Hematopoietic multipotent progenitor cell treated with erythropoietin and hydrocortisone succinate and interleukin-3 and kit ligand, for 6 days (in vitro differentiated cells): Measurements from ENCODE around the gene SPDYE2B.
A peak's percentile ranks its signal among the peaks of the same experiment; 100 is the strongest.
"Not testable (repeated sequence)": the region's sequence is repeated elsewhere in the genome, so short reads cannot be mapped to it uniquely, and the experiment has no call there.

Source experiments
- DNase-seq: peaks from one replicate; pipeline ENCODE4 v3.0.0-alpha.2; 2015

SPDYE2B gene, protein sequence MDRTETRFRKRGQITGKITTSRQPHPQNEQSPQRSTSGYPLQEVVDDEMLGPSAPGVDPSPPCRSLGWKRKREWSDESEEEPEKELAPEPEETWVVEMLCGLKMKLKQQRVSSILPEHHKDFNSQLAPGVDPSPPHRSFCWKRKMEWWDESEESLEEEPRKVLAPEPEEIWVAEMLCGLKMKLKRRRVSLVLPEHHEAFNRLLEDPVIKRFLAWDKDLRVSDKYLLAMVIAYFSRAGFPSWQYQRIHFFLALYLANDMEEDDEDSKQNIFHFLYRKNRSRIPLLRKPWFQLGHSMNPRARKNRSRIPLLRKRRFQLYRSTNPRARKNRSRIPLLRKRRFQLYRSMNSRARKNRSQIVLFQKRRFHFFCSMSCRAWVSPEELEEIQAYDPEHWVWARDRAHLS

DNA sequence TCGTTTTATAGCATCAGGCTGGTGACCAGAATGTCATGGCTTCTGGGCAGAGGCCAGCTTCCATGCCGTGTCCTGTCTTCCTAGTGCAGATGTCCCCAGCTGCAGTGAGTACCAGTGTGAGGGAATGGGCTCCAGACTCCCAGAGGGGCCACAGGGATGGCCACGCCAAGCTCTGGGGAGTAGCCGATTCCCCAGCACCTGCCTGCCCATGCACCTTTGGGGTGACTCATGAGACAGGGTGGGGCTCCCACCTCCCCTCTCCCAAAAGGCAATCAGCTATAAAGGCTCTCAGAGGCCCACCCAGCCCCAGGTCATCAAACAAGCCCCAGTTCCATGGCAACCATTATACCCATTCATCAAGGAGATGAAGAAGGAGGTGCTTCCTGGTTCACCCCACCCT, at the start of gene SPDYE2B:
SPDYE2B (plus strand) TSS at position 396 of the 400 bp plus-strand sequence. CDS start 2,030 bp downstream, outside the sequence.
- not testable (repeated sequence) for DNase-seq

DNA sequence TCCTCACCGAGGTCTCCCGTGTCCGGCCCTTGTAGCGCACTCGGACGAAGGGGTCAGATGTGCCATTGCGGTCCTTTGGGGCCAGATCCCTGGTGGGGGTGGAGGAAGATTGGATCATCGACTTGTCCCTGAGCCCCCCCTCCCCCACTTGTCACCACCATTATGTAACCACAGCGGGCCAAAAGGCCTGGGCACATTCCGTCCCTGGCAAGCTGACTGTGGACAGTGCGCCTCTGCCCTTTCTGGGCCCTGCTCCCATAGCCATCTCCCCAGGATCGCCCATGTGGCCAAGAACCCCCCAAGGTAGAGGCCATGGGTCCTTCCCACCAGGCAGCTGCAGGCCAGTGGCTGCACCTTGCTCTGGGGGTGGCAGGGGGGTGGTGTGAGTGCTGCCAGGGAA, 47.8 kb upstream of the SPDYE2B start:
- DNase-seq = not testable (repeated sequence)

DNA sequence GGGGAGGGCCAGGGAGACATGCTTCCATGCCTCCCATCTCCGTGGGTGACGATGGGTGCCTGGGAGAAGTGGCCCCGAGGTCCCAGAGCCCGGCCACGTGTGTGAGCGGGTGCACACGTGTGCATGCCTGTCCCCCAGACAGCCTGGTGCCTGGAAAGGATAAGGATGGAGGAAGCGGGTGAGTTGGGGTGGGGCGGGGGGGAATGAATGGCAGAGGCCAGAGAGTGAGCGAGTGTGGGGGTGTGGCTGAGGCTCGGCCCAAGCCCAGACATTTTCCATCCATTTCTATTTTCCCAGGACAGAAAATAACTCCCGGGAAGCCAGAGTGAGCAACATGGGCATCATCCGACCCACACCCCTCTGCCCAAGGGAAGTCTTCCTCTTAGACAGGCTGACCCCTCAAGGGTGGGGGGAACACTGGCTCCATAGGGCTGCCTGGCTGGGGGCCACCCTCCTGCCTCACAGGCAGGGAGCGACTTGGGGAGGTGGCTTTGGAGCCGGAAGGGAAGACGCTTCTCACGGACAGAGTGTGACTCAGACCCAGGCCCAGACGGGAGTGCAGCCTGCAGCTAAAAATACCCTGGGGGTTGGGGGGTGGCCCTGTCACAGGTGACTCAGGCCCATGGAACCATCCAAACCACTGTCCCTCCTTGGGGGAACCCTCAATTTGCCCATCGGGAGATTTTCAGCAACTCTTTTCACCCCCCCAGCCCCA, 45.5 kb upstream of the SPDYE2B start:
- not testable (repeated sequence) for DNase-seq

DNA sequence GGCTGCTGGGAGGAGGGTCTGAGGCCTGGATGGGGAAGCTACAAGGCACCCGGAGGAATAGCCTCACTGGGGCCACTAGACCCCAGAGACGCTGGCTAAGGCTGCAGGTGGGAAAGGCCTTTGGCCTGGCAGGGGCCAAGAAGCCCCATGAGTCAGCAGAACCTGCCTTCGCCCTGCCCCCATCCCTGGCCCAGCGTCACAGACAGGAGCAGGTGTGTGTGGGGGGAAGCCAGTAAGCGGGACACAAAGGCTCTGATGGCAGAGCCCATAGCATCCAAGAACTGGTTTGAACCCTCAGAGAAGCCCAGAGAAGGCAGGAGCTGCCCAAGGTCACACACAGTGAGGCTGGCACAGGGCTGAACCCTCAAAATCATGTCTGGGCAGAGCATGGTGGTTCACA, 43.3 kb upstream of the SPDYE2B start:
- DNase-seq = not testable (repeated sequence)

DNA sequence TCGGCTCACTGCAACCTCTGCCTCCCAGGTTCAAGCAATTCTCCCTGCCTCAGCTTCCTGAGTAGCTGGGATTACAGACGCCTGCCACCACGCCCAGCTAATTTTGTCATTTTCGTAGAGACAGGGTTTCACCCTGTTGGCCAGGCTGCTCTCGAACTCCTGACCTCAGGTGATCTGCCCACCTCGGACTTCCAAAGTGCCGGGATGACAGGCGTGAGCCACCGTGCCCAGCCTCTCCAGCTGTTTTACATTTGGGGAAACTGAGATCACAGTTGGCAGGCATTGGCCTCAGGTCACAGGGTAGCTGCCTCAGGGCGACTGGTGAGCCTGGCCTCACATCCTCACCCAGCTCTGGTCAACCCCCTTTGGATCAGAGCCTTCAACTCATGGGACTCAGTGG, 40.4 kb upstream of the SPDYE2B start:
- DNase-seq = not testable (repeated sequence)

DNA sequence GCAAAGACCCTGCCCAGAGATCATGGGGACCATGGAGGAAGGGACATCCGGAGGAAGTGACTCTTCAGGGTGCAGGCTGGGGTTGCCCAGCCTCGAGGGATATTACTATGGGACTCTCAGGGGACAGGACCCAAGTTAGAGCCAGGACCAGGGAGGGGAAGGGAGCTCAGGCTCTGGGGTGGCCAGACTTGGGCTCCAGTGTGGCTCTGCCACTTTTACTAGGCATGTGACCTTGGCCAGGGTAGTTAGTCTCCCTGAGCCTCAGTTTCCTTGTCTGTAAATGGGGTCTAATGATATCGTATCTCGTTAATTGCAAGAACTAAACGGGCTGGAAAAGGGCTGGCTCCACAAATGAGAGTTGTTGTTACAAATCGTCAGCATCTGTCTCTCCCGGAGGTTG, 39.7 kb upstream of the SPDYE2B start:
- not testable (repeated sequence) for DNase-seq

DNA sequence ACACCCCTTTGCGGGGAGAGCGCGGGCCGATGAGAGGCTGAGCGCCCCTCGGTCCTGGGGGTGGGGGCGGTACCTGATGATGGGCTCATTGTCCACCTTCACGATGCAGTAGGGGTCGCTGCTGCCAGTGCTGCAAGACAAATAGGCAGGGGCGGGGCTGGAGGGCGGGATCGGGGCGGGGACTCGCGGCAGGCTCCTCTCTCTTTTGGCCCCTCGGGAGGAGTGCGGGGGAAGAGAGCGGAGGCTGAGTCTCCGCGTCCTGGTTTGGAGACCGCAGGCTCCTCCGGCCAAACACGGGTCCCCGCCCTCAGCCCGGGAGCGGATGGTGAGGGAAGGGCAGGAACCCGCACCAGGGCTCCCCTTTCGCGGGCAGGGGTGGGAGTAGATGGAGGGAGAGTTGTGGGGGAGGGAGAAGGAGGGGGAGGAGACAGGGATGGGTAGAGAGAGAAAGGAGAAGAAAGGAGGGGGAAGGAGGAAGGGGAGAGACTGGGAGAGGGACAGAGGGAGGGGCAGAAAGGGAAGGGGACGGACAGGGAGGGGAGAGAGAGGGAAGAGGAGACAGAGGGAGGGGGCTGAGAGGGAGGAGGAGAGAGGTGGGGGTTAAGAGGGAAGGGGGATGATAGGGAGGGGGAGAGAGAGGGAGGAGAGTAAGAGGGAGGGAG, 39.0 kb upstream of the SPDYE2B start:
- DNase-seq = not testable (repeated sequence)

DNA sequence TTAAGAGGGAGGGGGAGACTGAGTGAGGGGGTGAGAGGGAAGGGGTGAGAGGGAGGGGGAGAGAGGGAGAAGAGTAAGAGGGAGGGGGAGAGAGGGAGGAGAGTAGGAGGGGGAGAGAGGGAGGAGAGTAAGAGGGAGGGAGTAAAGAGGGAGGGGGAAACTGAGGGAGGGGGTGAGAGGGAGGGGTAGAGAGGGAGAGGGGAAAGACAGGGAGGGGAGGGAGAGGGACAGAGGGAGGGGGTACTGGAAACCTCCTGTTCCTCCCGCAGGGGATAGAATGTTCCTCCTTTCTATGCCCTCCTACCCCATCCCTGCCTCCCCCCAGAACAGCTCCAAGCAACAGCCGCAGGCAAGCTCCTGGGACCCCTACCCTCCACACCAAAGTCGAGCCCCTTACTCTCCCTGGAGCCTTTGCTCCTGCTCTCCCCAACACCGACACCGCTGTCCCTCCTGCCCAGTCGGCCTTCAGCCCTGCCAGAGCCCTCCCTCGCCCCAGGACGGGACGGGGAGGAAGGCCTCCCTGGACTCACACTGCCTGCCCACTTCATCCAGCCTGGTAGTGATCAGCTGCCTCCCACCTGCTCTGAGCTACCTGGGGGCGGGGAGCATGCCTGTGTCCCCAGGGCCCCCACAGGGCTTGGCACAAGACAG, 38.3 kb upstream of the SPDYE2B start:
- DNase-seq = not testable (repeated sequence)

DNA sequence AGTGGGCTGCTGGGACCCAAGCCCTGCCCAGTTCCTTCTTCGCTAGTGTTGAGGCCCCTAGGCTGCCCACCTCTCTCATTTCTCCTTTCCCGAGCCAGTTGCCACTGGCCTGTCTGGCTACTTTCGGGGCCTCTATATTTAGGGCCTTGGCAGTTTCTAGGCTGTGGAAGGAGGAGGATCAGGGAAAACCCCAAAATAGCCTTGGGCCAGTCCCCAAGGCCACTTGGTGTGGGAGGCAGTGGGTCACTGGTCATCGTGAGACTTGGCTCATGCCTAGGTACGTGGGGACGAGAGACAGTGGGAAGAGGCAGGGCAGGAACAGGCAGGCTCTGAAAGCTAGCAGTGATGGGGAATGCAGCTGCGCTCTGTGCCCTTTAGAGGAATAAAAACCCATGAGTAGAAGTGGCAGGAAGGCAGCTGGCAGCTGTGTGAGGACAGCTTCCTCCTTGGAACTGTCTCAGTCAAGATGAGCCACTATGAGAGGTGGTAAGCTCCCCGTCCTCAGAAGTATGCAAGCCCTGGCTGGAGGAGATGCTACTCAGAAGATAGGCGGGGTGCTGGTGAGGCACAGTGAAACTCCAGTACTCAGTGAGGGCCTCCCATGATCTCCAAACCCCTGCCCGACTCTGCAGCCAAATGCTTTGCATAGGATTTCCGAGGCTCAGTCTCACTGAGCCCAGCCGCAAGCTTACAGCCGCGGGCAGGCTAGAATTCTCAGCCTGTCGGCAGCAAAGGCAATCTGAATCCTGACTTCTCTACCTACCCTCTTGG, 36.4 kb upstream of the SPDYE2B start:
- DNase-seq = not testable (repeated sequence)

DNA sequence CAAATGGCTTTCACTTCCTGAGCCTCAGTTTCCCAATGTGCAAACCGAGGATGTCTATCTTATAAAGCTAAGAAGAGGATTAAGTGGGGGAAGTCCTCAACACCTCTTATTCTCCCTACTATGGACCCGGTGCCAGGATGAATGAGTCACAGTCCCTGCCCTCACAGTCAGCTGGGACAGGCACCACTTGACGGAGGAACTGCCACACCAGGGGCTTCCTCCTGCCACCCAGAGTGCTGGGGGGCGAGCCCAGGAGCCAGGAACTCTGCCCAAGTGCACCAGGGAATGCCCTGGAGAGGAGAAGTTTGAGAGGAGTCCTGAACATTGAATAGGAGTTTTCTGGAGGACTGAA, 35.8 kb upstream of the SPDYE2B start:
- DNase-seq = not testable (repeated sequence)

DNA sequence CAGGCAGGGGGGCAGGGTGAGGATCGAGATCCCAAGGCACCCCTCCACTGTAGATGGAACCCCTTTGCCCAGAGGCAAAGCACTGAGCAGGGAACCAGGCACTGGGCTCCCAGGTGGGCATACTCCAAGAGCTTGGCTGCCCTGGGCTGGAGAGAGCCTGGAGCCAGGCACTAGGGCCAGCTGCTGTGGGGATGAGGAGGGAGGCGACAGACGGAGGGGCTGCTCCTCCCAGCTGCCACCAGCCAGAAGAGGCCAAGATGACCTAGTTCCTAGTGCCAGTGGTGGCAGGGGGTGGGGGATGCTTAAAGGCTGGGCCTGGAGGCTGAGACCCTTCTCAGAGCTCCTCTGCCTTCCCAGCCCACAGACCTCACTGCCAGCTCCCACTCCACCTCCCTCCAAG, 35.2 kb upstream of the SPDYE2B start:
- DNase-seq = not testable (repeated sequence)

DNA sequence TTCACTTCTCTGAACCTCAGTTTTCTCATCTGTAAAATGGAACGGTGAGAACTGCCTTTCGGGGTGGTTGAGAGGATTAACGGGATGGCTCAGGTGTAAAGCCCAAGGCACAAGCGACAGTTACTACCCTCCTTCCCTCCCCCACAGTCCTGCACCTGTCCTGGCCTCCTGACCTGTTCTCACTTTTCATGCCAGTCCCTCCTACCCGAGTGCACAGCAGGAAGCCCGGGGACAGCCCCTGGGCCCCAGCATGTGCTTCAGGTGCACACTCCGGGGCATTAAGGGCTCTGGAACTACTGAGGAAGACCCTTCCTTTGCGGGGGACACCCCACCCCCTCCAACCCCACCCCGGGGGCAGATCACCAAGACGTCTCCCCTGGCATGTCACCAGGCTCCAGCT, 34.2 kb upstream of the SPDYE2B start:
- not testable (repeated sequence) for DNase-seq

DNA sequence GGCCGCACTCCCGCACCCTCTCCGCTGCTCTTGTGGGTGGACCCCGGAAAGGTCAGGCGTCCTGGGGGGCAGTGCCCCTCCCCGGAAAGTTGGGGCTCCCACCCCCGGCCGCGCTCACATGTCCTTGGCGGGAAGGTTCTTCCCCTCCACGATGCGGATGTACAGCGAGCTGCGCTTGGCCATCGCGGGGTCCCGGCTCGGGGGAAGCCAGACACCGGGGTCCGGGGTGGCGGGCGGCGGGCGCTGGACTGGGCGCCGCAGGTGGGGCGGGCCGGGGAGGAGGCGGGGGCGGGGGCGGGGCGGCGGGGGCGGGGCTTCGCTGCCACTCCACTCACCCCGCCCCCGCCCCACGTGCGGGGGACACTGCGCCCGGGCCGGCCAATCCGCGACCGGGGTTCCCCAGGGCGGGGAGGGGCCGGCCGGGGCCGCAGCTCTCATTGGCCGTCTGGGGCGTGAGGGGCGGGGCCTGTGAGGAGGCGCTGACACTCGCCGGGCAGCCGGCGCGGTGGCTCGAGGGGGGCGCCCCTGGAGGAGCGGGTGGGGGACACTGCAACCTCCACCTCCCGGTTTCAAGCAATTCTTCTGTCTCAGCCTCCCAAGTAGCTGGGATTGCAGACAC, 33.5 kb upstream of the SPDYE2B start, which contains the start of gene RASA4:
RASA4 (minus strand) TSS at position 250 of the 619 bp plus-strand sequence; CDS start at position 183, 67 bp downstream.
- DNase-seq = peak; percentile 0

DNA sequence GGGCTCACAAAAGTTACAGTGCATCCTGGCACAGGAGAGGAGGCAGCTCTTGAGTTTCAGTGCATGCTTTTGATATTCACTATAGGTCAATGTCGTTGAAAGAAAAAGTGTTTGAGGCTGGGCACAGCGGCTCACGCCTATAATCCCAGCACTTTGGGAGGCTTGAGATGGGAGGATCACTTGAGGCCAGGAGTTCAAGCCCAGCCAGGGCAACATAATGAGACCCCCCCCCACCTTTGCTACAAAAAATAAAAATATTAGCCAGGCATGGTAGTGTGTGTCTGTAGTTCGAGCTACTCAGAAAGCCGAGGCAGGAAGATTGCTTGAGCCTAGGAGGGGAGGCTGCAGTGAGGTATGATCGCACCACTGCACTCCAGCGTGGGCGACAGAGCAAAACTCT, 32.0 kb upstream of the SPDYE2B start:
- DNase-seq = not testable (repeated sequence)

DNA sequence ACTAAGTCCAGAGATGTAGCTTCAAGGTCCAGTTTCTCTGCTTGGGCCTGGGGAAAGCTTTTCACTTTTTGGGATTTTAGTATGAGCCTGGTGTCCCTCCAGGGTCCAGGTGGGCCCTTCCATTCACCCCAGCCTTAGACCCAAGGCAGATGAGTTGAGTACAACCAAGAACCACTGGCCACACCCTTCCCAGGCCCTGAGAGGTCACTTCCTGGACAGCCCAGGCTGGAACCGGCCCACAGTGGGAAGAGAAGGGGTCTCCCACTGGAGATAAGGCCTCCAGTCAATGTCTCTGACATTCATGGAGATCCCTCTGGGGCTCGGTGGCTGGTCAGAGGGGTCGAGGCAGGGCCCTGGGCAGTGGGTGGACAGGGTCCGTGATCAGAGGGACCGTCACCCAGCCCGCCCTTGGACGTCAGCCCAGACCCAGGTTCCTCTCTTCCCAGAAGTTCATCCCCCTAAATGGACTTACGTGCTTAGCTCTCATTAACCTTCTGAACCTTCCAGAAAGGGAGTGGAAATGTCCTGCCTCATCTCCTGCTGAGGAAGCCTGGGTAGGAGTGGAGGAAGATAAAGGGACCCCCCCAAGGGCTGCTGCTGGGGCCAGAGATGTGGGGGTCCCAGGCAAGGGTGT, 22.7 kb upstream of the SPDYE2B start:
- DNase-seq = not testable (repeated sequence)

DNA sequence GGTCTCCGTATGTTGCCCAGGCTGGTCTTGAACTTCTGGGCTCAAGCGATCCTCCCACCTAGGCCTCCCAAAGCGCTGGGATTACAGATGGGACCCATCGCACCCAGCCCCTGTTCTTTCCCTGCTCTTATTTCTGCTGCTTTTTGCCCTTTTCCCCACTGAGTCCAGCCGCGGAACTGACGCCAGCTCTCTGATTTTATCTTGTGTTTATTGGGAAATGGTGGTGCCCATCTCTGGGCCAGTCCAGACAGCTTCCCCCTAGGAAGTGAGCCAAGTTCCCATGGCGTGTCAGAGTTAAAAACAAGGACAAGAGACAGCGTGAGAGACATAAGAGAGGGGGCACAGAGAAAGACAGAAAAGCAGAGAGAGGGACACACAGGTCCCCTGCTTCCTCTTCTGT, 19.5 kb upstream of the SPDYE2B start:
- DNase-seq = not testable (repeated sequence)

DNA sequence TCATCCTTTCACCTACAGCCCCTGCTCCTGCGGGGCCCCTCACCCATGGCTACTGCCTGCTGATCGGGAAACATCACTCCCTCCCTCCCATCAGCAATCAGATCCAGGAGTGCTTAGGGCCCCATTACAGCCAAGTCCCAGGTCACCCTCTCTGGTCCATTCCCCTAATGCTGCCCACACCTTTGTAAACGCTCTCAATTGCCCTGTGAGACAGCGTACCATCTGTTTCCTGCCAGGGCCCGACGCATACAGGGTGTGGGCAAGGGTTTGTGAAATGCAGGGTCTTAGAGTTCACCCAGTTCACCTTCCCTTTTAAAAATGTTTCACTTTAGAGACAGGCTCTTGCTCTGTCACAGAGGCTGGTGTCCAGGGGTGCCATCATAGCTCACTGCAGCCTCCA, 15.8 kb upstream of the SPDYE2B start:
- not testable (repeated sequence) for DNase-seq

DNA sequence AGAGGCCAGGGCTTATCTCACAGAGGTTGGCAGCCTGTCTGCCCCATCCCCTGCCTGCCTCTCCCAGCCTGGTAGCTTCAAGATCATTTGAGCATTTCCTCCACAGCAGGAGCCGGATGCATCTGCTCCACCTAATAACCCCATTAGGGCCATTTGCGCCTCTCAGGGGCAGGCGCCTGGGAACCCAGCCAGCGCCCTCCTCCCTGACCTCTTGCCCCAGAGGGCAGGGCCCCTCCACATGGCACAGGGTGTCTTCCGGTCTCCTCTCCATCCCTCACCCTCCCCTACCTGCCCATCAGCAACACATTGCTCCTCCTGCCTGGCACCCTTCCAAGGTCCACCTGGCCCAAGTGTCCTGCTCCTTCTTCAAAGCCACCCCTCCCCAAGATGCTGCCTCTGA, 14.8 kb upstream of the SPDYE2B start:
- not testable (repeated sequence) for DNase-seq

DNA sequence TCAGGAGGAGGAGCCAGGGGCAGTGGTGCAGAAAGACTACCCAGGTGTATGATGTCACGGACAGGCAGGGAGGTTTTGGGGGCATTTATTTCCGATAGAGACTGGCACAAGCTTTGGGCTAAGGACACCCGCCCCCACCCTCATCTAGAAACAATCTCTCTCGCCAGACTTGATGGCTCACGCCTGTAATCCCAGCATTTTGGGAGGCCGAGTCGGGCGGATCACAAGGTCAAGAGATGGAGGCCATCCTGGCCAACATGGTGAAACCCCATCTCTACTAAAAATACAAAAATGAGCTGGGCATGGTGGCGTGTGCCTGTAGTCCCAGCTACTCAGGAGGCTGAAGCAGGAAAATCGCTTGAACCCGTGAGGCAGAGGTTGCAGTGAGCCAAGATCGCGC, 13.2 kb upstream of the SPDYE2B start:
- not testable (repeated sequence) for DNase-seq

DNA sequence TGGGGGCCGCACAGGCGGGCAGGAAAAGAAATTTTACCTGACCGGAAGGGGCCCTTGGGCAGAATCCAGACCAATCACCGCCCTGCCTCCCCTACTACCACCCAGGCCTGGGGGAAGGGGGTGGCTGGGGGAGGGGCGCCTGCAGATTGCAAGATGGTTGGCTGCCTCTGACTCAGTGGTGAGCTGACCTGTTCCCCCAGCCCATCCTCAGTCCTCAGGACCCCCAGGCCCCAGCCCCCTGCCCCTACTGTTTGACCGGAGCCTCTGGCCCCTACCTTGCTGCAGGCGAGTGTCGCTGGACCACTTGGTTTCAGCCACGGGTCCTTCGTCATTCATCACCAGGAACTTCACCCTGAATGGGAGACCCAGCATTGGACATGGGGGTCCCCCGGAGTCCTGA, 11.3 kb upstream of the SPDYE2B start:
- peak; percentile 0 for DNase-seq

DNA sequence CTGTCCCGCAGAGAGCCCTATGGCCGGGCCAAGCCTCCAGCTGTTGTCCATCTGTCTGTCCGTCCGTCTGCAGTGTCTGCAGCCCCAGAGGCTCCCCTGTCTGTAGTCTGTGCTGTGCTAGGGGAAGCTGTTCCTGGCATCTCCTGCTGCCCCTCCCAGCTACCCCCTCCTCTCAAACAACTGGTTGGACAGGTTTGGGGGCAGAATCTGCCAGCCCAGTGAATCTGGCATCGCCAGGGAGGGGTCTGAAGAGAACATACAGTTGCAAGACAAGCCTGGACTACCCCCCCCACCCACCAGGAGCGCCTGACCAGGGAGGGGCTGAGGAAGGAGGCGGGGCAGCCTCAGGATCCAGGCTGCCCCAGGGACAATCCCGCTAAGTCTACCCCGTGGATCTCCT, 7.4 kb upstream of the SPDYE2B start, which contains the start of gene UPK3BL1:
UPK3BL1 (minus strand) TSS at position 101 of the 400 bp plus-strand sequence; CDS start at position 51, 50 bp downstream.
- not testable (repeated sequence) for DNase-seq
